Measurements from ENCODE around the gene DOCK10. TPM values are rescaled to one million over a fixed set of nuclear protein-coding genes. Genes with fewer than 3 reads are reported as not detected.

Gene DOCK10
- total and polyA plus RNA-seq, 2 donors (not counting 3 experiments of a cell fraction or from before 2014, with no cell fraction given) = 5.8 to 23.0 TPM

- POLR2A ChIA-PET = no interaction called here
- Histone ChIP-seq H3K79me2 (ENCODE audit: control insufficient read depth, insufficient read depth, low read length) (no peaks in the 10 kb centered on the region), H3K4me2 (ENCODE audit: insufficient read depth, low read length) (no peak overlapping the region), H3K4me3 (replicated peaks in 1 of 3; ENCODE audit: insufficient read depth in 1 of 3, low read depth in 1 of 3, low read length in 3 of 3) (no peak overlapping the region), H3K27ac (ENCODE audit: insufficient read depth, low read depth, low read length) (no peak overlapping the region), H3K9me3 (replicated peaks; ENCODE audit: control insufficient read depth, insufficient read depth, low read length) (no peaks in the 10 kb centered on the region), H3K27me3 (ENCODE audit: control insufficient read depth in 2 of 2, insufficient read depth in 2 of 2, low read length in 2 of 2) (no peaks in the 10 kb centered on the region), H2AFZ (ENCODE audit: low read depth, low read length) (no peak overlapping the region), H4K20me1 (replicated peaks; ENCODE audit: control insufficient read depth, extremely low read depth, insufficient read depth, low read length) (no peaks in the 10 kb centered on the region), H3K9me1 (replicated peaks; ENCODE audit: control insufficient read depth, extremely low read depth, insufficient read depth, low read length) (no peaks in the 10 kb centered on the region), H3K36me3 (ENCODE audit: control insufficient read depth in 2 of 2, extremely low read depth in 1 of 2, insufficient read depth in 2 of 2, low read length in 2 of 2) (peaks cover 0 to 13% of the 10 kb centered on the region in 2 experiments), H3K9ac (replicated peaks; ENCODE audit: extremely low read depth, insufficient read depth, low read length) (no peak overlapping the region), H3K4me1 (ENCODE audit: control insufficient read depth, extremely low read depth, insufficient read depth, low read length) (peaks cover 29% of the 10 kb centered on the region)
- CTCF ChIA-PET = interaction anchor here (1.1 to 1.5 kb wide), 3 partner anchors 15 to 18 kb away, joined by 3 to 6 read pairs (median 4); no protein-coding TSS in a partner anchor
- dilution Hi-C loops (cut with MboI; ENCODE audit: extremely low pct_ligation_motif_present, low sequenced_read_pairs) (no loop called here), intact Hi-C loops (cut with micrococcal nuclease) (loop anchor here (5.0 kb wide), 1 partner anchor 902 kb away; no protein-coding TSS in a partner anchor)
- FAIRE-seq (no peak), DNase-seq (ENCODE audit: low read depth, low spot score) (no peak)
- no TSS peak for BruUV-seq (replicated peaks)
- no peak for TF ChIP-seq MYC (IDR thresholded peaks at IDR 0.05; ENCODE audit: low read depth, low read length)
- no peak for TF ChIP-seq CTCF (IDR thresholded peaks at IDR 0.05; ENCODE audit: extremely low read depth in 1 of 2, insufficient read depth in 1 of 2, low read depth in 1 of 2, low read length in 2 of 2)
- no peak for TF ChIP-seq EZH2 (IDR thresholded peaks at IDR 0.05; ENCODE audit: borderline replicate concordance, low read depth, low read length, severe bottlenecking)
- no peak for TF ChIP-seq GATA2 (IDR thresholded peaks at IDR 0.05; ENCODE audit: insufficient read depth, insufficient read length, low read depth, low read length)
- no peak for TF ChIP-seq MAX (IDR thresholded peaks at IDR 0.05; ENCODE audit: insufficient read depth, insufficient read length)
- no peak for TF ChIP-seq JUN (IDR thresholded peaks at IDR 0.05; ENCODE audit: borderline replicate concordance, insufficient read depth, insufficient read length, low read depth)
- TF ChIP-seq FOS (IDR thresholded peaks at IDR 0.05; ENCODE audit: borderline replicate concordance, insufficient read depth, low read length) = no peak
- TF ChIP-seq POLR2AphosphoS5 (IDR thresholded peaks at IDR 0.05; ENCODE audit: insufficient read depth, low read depth, low read length) = no peak
- no peak for TF ChIP-seq POLR2A (IDR thresholded peaks at IDR 0.05; ENCODE audit: low read depth, low read length)
These were observed 206.9 kb downstream of the DOCK10 start for GRCh38 chr2:224835405-224835804.
